SK-N-SH treated with all-trans-retinoic acid at 6 μM for 48 hours (cell line): Measurements from ENCODE around the gene TMEM132D.

Source experiments
- ATAC-seq: fragments of 200-7000 bp; cut with Tn5 transposase; 3 replicates; pipeline ENCODE4 v1.9.1; 2020; ENCODE audit warnings: mild to moderate bottlenecking, moderate library complexity
- BACH2 ChIP-seq: fragments of 250-450 bp; sonication (Bioruptor Pico); IDR thresholded peaks from 2 replicates; pipeline ENCODE4 v1.9.0; 2021; ENCODE audit warnings: mild to moderate bottlenecking, borderline replicate concordance
- CREB5 ChIP-seq: fragments of 250-450 bp; sonication (Bioruptor Pico); IDR thresholded peaks from 2 replicates; pipeline ENCODE4 v1.5.1; 2020; ENCODE audit warnings: low read depth, mild to moderate bottlenecking, moderate library complexity
- CSRNP3 ChIP-seq: fragments of 250-450 bp; sonication (Bioruptor Pico); IDR thresholded peaks from 2 replicates; pipeline ENCODE4 v1.5.1; 2021; ENCODE audit warnings: mild to moderate bottlenecking, moderate library complexity
- ISL1 ChIP-seq: fragments of 250-450 bp; sonication (Bioruptor Pico); IDR thresholded peaks from 2 replicates; pipeline ENCODE4 v2.1.2; 2022; ENCODE audit warnings: mild to moderate bottlenecking, moderate library complexity
- OSR1 ChIP-seq: fragments of 250-450 bp; sonication (Bioruptor Pico); IDR thresholded peaks from 2 replicates; pipeline ENCODE4 v1.8.0; 2022; ENCODE audit warnings: moderate library complexity, mild to moderate bottlenecking, inconsistent platforms
- PATZ1 ChIP-seq: fragments of 250-450 bp; sonication (Bioruptor Pico); IDR thresholded peaks from 2 replicates; pipeline ENCODE4 v1.8.0; 2020; ENCODE audit warnings: mild to moderate bottlenecking, moderate library complexity, borderline replicate concordance
- RARB ChIP-seq: fragments of 250-450 bp; sonication (Bioruptor Pico); IDR thresholded peaks from 2 replicates; pipeline ENCODE4 v1.8.0; 2021; ENCODE audit warnings: mild to moderate bottlenecking, moderate library complexity
- SNAI2 ChIP-seq: fragments of 250-450 bp; sonication (Bioruptor Pico); IDR thresholded peaks from 2 replicates; pipeline ENCODE4 v1.5.0; 2020; ENCODE audit warnings: mild to moderate bottlenecking, moderate library complexity
- TOX ChIP-seq: fragments of 250-450 bp; sonication (Bioruptor Pico); IDR thresholded peaks from 2 replicates; pipeline ENCODE4 v1.8.0; 2021; ENCODE audit warnings: mild to moderate bottlenecking, moderate library complexity, borderline replicate concordance
- TSHZ2 ChIP-seq: fragments of 250-450 bp; sonication (Bioruptor Pico); IDR thresholded peaks from 2 replicates; pipeline ENCODE4 v1.5.0; 2020; ENCODE audit warnings: mild to moderate bottlenecking, moderate library complexity
- ZC3H10 ChIP-seq: fragments of 250-450 bp; sonication (Bioruptor Pico); IDR thresholded peaks from 2 replicates; pipeline ENCODE4 v1.5.1; 2021; ENCODE audit warnings: mild to moderate bottlenecking, moderate library complexity
- ZFP3 ChIP-seq: fragments of 250-450 bp; sonication (Bioruptor Pico); IDR thresholded peaks from 2 replicates; pipeline ENCODE4 v1.5.0; 2020; ENCODE audit warnings: mild to moderate bottlenecking, moderate library complexity
- ZFP30 ChIP-seq: fragments of 450-650 bp; formaldehyde crosslinking; IDR thresholded peaks from 2 replicates; pipeline ENCODE4 v1.5.0; 2022; ENCODE audit warnings: mild to moderate bottlenecking, moderate library complexity
- ZNF565 ChIP-seq: fragments of 450-650 bp; formaldehyde crosslinking; conservative IDR thresholded peaks from 2 replicates; pipeline ENCODE4 v1.5.0; 2020; ENCODE audit warnings: low read depth, mild to moderate bottlenecking, moderate library complexity
- ZNF8 ChIP-seq: fragments of 450-650 bp; formaldehyde crosslinking; IDR thresholded peaks from 2 replicates; pipeline ENCODE4 v1.5.0; 2020; ENCODE audit warnings: mild to moderate bottlenecking, moderate library complexity

TMEM132D gene

GRCh38 chr12:129481921-129482320 is 421.9 kb downstream of the TMEM132D start (continued):
- TF ChIP-seq PATZ1 (CRISPR knock-in tag) (no peak), ZFP3 (CRISPR knock-in tag) (no peak)

- TF ChIP-seq ZFP3 (CRISPR knock-in tag), result no peak
- no peak for TF ChIP-seq PATZ1 (CRISPR knock-in tag)
- TF ChIP-seq ZC3H10, result no peak
- TF ChIP-seq CREB5 (CRISPR knock-in tag), result no peak
- TF ChIP-seq ZNF565, result no peak
- no peak for TF ChIP-seq OSR1
- no peak for TF ChIP-seq ZFP30 (CRISPR knock-in tag)
- TF ChIP-seq ZNF8, result no peak
- no peak for TF ChIP-seq TOX (CRISPR knock-in tag)
- TF ChIP-seq ISL1, result no peak
- ATAC-seq, result no peak
Observed at GRCh38 chr12:129470196-129470595, 433.6 kb downstream of the TMEM132D start.

- ATAC-seq, result no peak
- no peak for TF ChIP-seq OSR1
- no peak for TF ChIP-seq TSHZ2
- TF ChIP-seq CSRNP3, result no peak
- TF ChIP-seq ISL1, result no peak
- TF ChIP-seq, all 23 proteins: peak for 0
Observed at GRCh38 chr12:129467726-129468125, 436.1 kb downstream of the TMEM132D start.

- no peak for TF ChIP-seq OSR1
- no peak for TF ChIP-seq PATZ1 (CRISPR knock-in tag)
- no peak for TF ChIP-seq ZNF565
- TF ChIP-seq RARB (CRISPR knock-in tag), result no peak
- TF ChIP-seq TOX (CRISPR knock-in tag), result no peak
- no peak for TF ChIP-seq BACH2
- no peak for TF ChIP-seq CSRNP3
- TF ChIP-seq ZNF8, result no peak
- TF ChIP-seq ISL1, result no peak
- TF ChIP-seq SNAI2 (CRISPR knock-in tag), result no peak
- TF ChIP-seq, all 23 proteins: peak for 0
- ATAC-seq, result no peak
Observed at GRCh38 chr12:129467289-129467688, 436.5 kb downstream of the TMEM132D start.
